HG02852 (cell line): ENCODE results near the gene SMYD3.

Source experiments
- ATAC-seq: cut with Tn5 transposase; IDR thresholded peaks from one replicate; pipeline ENCODE4 v1.9.1; 2021; ENCODE audit warnings: mild to moderate bottlenecking, moderate library complexity; ENCODE audit not compliant: unreplicated experiment

The SMYD3 gene

DNA sequence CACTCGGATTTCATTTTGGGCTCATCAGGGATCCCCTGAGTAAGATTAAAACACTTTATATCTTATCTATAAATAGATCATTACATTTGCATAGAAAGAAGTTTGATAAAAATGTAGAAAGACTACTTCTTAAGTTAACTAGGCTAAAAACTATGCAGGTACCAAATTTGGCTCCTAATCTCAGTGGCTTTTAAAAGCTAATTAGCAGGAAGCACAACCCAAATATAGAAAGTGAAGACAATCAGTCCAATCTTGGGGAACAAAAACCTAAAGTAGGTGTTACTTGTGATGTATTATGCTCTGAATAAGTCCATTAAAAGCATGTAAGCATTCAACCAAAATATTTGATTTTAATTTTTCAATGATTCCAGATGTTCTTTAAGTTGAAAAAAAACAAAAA, 35.4 kb downstream of the SMYD3 start:
- no peak for ATAC-seq

DNA sequence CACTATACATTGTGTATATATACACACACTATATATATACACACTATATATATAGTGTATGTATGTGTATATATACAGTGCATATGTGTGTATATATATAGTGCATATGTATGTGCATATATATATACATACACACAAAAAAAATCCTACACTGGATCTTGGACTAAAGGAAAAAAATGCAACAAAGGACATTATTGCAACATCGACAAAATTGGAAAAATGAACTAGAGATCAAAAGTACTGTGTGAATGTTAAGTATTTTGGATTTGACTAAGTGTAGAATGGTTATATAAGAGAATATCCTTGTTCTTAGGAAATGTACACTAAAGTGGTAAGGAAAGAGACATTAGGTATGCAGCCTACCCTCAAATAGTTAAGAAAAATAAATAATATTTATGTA, 36.5 kb downstream of the SMYD3 start:
- no peak for ATAC-seq

DNA sequence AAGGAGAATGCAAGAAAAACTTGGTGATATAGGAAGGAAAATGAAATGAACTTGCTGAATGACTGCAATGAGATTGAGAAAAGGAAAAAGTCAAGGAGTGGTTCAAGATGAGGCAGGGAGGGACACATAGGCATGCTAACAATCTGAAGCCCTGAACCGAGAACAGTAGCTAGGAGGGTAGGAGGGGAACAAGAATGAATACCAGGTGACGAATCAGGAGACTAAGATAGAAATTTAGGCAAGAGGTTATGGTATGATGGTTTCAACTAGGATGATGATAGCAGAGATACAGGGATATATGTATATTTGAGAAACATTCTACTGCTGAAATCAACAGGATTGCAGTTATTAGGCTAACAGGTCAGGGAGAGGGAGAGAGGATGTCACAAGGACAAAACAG, 44.1 kb downstream of the SMYD3 start:
- ATAC-seq = no peak

DNA sequence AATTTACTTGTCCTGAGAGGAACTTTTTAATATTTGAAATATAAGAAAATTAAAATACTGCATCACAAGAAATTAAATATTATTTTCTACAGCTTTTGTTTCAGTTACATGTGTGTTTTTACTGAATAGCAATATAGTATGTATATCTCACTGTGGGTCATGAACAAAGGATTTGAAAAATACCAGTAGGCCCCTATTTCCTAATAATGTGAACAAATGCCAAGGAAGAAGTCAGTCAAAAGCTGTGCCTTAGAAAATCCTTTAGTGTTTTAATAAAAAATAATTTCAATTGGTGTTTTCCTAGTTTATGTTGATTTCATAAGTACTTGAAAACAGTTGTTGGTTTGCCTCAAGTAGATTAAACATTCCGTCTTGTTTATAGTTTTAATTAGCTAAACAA, 46.7 kb downstream of the SMYD3 start:
- no peak for ATAC-seq

DNA sequence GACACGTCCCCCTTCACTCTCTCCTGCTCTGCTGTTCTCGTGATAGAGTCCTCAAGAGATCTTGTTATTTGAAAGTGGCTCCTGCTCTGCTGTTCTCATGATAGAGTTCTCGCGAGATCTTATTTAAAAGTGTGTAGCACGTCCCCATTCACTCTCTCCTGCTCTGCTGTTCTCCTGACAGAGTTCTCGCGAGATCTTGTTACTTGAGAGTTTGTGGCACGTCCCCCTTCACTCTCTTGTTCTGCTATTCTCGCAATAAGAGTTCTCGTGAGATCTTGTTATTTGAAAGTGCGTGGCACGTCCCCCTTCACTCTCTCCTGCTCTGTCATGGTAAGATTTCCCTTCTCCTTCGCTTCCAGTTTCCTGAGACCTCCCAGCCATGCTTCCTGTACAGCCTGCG, 47.9 kb downstream of the SMYD3 start:
- ATAC-seq = no peak

DNA sequence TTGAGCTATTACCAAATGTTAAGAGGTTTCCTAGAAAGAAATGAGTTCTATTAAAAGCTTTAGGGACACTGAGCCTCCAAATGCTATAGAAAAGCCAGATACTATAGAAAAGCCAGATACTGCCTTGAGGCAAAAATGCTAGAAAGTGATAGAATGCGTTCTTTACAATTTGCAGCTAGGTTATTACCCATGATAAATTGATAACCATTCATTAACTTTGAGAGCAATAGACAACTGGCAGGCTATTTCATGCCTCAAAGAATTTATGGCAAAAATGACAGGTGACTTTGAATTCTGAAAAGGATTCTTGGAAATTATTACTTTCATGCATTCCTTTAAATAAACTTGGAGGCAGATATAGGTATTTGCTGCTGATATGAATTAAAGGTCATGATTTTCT, 51.6 kb downstream of the SMYD3 start:
- ATAC-seq = no peak

DNA sequence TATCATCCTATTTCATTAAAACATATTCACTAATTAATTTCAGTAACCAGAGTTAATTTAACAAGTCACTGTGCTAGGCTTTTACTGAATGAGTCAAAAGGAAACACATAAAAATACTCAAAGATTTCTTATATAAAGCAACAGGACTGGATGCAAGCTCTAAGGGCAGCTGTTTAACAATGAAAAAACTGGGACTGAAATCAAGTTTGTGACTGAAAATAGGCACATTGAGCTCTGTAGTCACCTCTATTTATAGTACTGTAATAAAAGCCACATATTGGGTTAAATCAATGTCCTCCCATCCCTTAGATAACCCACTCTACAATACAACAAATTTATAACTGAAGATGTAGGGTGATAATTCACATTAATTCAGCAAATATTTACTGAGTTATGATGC, 52.4 kb downstream of the SMYD3 start:
- ATAC-seq = no peak

DNA sequence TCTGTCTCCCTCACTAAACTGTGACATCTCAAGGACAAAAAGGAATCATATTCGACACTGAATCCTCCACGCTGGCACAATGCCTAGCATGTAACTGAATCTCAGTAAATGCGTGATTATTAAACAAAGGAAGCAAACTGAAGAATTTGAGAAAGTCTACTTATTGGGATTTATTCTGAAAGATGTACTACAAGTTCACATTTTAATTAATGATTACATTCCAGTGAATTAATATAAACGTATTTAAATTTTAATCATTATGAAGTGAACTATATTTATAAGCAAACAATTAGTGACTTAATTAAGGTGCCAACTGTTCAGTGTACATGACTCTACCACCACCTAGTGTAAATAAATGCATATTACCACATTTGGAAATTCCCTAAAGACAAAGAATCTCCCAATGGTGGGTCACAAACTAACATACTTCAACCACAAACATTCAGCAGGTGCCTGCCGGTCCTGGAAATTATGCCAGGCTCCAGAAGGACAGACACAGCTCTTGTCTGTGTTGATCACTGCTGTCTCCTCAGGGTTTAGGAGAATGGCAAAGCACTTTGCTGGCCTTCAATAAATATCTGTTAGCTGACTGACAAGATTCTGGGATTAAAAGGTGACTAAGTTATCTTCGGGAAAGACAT, 56.3 kb downstream of the SMYD3 start:
- ATAC-seq = no peak

DNA sequence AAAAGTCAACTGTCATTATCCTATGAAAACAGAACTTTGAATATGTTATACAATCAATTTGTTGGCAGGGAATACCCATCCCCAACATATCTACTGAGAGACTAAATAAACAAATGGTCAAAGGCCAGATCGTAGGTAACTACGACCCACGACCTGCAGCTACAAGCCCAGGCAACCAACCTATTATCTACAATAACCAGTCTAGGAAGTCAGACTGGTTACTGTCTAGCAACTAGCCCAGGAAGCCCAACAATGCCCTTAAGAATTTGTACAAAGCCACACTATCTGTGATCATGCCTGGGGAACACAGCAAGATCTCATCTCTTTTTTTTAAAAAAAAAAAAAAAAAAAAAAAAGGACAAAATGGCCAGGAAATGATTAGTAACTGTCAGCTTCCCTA, 58.7 kb downstream of the SMYD3 start:
- ATAC-seq = no peak

DNA sequence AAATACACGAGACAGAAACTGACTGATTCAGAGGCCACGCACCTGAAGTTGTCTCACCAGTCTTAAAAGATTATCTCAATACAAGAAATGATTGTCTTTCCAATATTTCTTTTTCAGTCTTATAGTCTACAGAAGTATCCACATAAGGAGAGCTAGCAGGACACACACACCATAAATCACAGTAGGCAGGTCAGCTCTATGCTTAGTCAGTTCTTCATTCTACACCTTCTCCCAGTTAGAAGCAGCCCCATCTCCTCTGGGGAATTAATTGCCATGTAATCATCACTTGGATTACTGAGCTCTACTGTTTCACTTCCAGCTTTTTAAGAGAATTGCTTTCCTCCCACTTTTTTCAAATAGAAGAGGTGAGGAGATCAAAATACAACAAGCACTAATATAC, 59.6 kb downstream of the SMYD3 start:
- ATAC-seq = no peak

DNA sequence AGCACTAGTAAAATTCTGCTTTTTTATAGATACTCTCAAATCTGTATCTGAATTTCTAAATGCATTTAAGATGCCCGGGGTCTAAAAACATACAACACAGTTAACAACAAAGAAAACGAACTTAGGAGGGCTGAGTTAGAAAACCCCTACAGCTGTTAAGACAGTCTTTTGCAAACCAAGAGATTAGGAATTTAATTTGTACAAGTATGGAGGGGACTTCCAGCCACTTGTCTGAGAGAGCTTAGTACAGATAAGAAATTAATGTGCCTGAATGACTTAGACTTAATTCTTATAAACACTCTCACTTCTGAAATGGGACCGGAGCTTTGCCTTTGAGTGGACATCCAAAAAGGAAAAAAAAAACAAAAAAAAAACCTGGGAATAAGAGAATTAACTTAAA, 61.6 kb downstream of the SMYD3 start:
- ATAC-seq = no peak

DNA sequence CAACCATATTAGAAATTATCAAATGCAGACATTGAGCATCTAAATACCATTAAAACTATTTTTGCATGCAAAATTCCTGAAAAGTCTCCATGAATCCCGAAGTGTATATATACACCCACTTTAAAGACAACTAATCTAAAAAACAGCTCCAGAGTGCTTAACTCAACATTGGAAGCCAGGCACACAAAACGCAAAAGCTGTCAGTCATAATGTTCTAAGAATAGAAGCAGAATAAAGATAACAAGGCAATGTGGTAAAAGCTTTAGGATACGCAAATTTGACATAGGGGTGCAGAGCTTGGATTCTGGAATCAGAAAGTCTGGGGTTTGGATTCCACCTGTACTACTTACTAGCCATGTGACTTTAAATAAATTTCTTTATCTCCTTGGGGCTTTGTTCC, 62.5 kb downstream of the SMYD3 start:
- no peak for ATAC-seq

DNA sequence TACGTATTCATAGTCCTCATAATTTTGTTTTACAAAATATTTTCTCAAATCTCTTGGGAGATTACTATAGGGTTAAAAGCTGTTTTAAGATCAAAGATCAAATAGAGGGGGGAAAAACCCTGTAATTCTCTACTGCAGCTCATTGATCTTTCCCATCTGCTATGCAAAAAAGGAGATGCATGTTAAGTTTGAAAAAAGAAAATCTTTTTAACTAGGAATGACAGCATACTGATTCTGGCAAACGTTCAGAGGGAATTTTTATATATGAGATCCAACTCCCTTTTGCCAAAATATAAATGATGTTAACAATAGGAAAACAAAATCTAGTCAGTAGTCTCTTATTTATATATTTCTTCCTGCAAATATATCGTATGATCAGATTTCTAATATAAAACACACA, 69.1 kb downstream of the SMYD3 start:
- no peak for ATAC-seq

DNA sequence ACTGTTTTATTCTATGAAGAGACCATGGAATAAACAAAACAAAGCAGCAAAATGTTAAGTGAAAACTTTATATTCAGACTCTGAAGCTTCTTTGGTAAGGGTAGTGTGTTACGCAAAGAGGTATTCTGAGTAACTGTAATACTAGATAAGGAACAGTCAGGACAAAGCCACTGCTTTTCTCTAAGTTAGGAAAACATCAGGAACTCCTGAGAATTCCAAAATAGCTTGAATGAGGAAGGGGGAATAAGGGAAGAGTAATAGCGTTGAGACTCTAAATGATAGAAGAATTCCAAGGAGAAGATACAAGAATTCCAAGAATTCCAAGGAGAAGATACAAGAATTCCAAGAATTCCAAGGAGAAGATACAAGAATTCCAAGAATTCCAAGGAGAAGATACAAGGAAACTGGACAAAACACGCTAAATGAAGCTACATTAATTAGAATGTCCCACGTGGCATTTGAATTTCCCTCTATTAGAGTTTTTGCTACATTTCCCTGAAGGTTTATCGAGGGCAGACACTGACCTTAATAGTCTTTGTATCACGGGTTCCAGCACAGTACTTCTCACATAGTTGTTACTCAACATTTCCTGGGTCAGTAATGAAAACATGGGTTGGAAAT, 71.5 kb downstream of the SMYD3 start:
- no peak for ATAC-seq

DNA sequence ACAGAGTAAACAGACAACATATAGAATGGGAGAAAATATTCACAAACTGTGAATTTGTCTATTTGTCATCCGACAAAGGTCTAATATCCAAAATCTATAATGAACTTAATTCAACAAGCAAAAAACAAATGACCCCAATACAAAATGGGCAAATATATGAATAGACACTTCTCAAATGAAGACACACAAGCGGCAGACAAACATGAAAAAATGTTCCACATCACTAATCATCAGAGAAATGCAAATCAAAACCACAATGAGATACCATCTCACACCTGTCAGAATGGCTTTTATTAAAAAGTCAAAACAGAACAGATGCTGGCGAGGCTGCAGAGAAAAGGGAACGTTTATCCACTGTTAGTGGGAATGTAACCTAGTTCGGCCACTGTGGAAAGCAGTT, 72.7 kb downstream of the SMYD3 start:
- no peak for ATAC-seq

DNA sequence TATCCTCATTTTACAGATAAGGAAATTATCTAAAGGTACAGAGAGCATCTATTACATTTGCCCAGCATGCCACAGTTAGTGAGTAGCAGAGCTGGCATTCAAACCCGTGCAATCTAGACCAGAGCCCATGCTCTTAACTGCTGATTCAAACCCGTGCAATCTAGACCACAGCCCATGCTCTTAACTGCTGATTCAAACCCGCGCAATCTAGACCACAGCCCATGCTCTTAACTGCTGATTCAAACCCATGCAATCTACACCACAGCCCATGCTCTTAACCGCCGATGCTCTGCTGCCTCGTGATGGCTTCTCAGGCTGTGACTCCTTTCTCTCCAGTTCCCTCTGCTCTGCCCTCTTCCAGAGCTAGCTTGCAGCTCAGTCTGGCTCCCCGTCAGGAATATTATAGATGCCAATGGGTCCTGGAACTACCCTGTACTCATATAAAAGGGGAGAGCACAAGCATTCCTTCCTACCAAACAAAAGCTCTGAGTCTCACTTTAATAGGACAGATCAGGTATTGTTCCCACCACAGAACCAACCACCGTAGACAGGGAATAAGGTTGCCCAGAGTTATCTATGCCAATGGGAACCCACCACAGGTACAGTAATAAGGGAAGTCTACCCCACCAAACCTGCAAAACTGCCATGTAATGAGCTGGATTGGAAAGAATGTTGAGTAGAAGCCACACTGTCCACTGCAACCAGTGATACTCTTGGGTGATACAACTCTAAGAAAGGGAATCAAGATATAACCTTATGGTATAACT, 78.4 kb downstream of the SMYD3 start:
- ATAC-seq = no peak

DNA sequence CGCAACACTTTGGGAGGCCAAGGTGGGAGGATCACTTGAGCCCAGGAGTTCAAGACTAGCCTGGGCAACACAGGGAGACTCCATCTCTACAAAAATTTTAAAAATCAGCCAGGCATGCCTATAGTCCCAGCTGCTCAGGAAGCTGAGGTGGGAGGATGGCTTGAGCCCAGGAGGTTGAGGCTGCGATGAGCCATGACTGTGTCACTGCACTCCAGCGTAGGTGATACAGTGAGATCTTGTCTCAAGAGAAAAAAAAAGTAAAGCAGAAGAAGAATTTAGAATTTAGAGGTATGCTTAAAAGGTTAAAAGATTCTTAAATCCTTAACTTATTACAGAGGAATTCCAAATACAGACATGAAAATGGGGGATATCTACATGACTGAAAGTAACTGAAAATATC, 79.5 kb downstream of the SMYD3 start:
- no peak for ATAC-seq

DNA sequence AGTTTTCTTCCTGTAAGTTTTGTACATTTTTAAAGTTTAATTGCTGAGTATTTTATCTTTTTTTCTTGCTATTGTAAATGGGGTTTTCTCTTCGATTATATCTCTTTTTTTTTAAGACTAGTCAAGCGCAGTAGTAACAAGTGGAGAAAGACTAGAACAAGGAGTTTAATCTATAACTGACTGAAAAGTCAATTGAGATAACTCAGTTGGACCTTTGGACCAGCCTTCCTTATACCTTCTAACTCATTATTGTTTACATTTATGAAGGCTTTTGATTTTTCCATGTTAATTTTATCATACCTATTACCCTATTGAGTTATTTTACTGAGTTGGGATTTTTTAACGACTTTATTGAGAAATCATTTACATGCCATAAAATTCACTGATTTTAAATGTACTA, 81.2 kb downstream of the SMYD3 start:
- no peak for ATAC-seq

DNA sequence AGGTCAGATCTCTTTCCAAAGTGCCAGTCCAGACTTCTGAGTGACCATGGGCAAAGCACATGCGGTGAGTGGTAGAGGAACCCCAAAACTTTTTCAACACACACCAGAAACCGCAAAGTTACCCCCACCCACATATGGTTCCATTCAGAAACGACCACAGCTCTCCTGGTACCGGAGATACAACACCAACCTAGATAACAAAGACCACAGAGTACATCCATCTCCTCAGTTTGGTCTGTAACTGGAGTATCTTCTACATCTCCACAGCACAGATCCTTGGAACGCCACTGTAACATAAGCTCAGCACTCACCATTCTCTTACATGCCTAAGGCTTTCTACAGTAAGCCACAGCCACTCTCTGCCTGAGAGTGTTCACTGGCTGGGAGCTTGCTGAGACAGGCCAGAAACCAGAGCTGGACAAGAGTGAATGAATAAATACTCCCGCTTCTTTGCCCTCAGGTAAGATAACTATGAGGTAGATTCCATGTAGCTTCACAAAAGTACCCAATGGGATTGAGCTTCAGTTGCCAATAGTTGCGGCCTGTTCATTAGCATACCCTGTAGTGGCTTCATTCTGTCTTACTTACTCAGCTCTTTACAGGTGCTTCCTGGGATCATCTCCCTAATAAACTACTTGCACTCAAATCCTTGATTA, 81.8 kb downstream of the SMYD3 start:
- ATAC-seq = no peak

DNA sequence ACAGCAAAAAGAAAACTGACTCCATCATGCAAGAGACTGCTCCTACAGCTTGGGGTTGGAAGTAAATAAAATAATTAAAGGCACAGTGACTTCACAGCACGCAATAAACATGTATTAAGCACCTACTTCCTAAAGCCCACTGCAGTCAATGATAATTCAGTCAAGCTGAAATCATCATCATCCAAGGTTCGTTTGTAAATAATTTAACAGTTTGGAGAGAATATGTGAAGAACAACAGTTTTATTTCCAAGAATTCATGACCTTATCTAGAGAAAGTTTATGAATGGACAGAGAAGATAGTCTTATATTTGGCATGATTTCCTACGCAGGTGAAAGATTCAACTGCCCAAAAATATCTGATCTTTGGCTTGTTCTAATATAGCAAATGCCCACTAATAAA, 86.8 kb downstream of the SMYD3 start:
- no peak for ATAC-seq

DNA sequence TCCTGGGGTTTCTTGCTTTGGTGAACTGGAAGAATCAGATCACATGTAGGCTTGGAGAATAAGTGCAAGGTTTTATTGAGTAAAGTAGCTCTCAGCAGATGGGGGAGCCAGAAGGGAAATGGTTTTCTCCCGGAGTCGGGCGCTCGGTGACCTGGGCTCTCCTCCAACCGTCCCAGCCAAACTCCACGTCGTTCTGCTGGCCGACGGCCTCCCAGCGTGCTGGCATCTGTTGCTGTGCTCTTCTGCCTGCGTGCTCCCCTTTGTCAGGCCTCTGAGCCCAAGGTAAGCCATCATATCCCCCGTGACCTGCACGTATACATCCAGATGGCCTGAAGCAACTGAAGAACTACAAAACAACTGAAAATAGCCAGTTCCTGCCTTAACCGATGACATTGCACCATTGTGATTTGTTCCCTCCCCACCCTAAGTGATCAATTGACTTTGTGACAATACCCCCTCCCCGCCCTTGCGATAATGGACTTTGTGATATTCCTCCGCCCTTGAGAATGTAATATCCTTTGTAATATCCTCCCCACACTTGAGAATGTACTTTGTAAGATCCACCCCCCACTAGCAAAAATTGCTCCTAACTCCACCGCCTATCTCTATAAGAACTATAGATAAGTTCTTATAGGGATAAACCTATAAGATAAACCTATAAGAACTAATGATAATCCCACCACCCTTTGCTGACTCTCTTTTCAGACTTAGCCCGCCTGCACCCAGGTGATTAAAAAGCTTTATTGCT, 88.3 kb downstream of the SMYD3 start:
- ATAC-seq = no peak
